Measurements from ENCODE around the gene ACOX3.

Gene ACOX3

GRCh38 chr4:8467016-8467415, 26.5 kb upstream of the ACOX3 start:
- no peak overlapping the region for H3K4me3 ChIP-seq (ENCODE audit: control insufficient read depth, low read depth, low read length)
- no peak for DNase-seq (ENCODE audit: low read depth)
- no peak for TF ChIP-seq CTCF (IDR thresholded peaks at IDR 0.05; ENCODE audit: control insufficient read depth, insufficient read depth, low read depth, low read length, missing control alignments)

- TF ChIP-seq CTCF (IDR thresholded peaks at IDR 0.05; ENCODE audit: control insufficient read depth, insufficient read depth, low read depth, low read length, missing control alignments): no peak
- no peak overlapping the region for H3K4me3 ChIP-seq (ENCODE audit: control insufficient read depth, low read depth, low read length)
- DNase-seq (ENCODE audit: low read depth): no peak
These were observed 25.4 kb upstream of the ACOX3 start for GRCh38 chr4:8465615-8466611.

GRCh38 chr4:8464381-8464780, 23.9 kb upstream of the ACOX3 start:
- no peak for DNase-seq (ENCODE audit: low read depth)
- TF ChIP-seq CTCF (IDR thresholded peaks at IDR 0.05; ENCODE audit: control insufficient read depth, insufficient read depth, low read depth, low read length, missing control alignments): no peak
- no peak overlapping the region for H3K4me3 ChIP-seq (ENCODE audit: control insufficient read depth, low read depth, low read length)

- DNase-seq (ENCODE audit: low read depth): no peak
- H3K4me3 ChIP-seq (ENCODE audit: control insufficient read depth, low read depth, low read length): no peak overlapping the region
- TF ChIP-seq CTCF (IDR thresholded peaks at IDR 0.05; ENCODE audit: control insufficient read depth, insufficient read depth, low read depth, low read length, missing control alignments): no peak
These were observed 23.3 kb upstream of the ACOX3 start for GRCh38 chr4:8463811-8464210.

GRCh38 chr4:8461616-8462015, 21.1 kb upstream of the ACOX3 start:
- no peak overlapping the region for H3K4me3 ChIP-seq (ENCODE audit: control insufficient read depth, low read depth, low read length)
- DNase-seq (ENCODE audit: low read depth): no peak
- no peak for TF ChIP-seq CTCF (IDR thresholded peaks at IDR 0.05; ENCODE audit: control insufficient read depth, insufficient read depth, low read depth, low read length, missing control alignments)

- no peak for TF ChIP-seq CTCF (IDR thresholded peaks at IDR 0.05; ENCODE audit: control insufficient read depth, insufficient read depth, low read depth, low read length, missing control alignments)
- no peak for DNase-seq (ENCODE audit: low read depth)
- no peak overlapping the region for H3K4me3 ChIP-seq (ENCODE audit: control insufficient read depth, low read depth, low read length)
These were observed 20.6 kb upstream of the ACOX3 start for GRCh38 chr4:8461086-8461485.

All from AG09309 (cell line).